Fibroblast of pulmonary artery (primary cell): ENCODE data around the gene CIDEA.

ENCODE experiments used
- DNase-seq: peaks from one replicate; pipeline ENCODE4 v3.0.0-alpha.2; 2010; ENCODE audit warnings: low read depth
- H3K4me3 ChIP-seq: replicated peaks from 2 replicates; pipeline ENCODE4 v1.5.1; 2011; ENCODE audit warnings: low read depth, mild to moderate bottlenecking, control low read depth, low read length, moderate library complexity
- CTCF ChIP-seq: IDR thresholded peaks from 2 replicates; pipeline ENCODE4 v1.5.1; 2011; ENCODE audit warnings: mild to moderate bottlenecking, control low read depth, low read length, inconsistent platforms; ENCODE audit errors: missing control alignments

CIDEA gene

GRCh38 chr18:12295389-12296086 lies 41.4 kb downstream of the CIDEA start:
- DNase-seq = no peak
- TF ChIP-seq CTCF = no peak
- no peak overlapping the region for H3K4me3 ChIP-seq

- no peak for DNase-seq
- no peak for TF ChIP-seq CTCF
Observed at GRCh38 chr18:12296087-12296403, 41.9 kb downstream of the CIDEA start.

GRCh38 chr18:12296457-12296856 lies 42.3 kb downstream of the CIDEA start:
- no peak for TF ChIP-seq CTCF
- no peak for DNase-seq
- no peak overlapping the region for H3K4me3 ChIP-seq

More at GRCh38 chr18:12296087-12296403, 41.9 kb downstream of the CIDEA start:
- no peak overlapping the region for H3K4me3 ChIP-seq

- no peak for DNase-seq
- TF ChIP-seq CTCF = no peak
- H3K4me3 ChIP-seq = no peak overlapping the region
Observed at GRCh38 chr18:12299862-12300261, 45.7 kb downstream of the CIDEA start.

- TF ChIP-seq CTCF = no peak
- no peak overlapping the region for H3K4me3 ChIP-seq
- no peak for DNase-seq
Observed at GRCh38 chr18:12301263-12302005, 47.3 kb downstream of the CIDEA start.

GRCh38 chr18:12302391-12303147 lies 48.4 kb downstream of the CIDEA start:
- TF ChIP-seq CTCF = no peak
- no peak for DNase-seq

More at GRCh38 chr18:12302391-12303147, 48.4 kb downstream of the CIDEA start:
- no peak overlapping the region for H3K4me3 ChIP-seq
